ENCODE measurements around the gene ZNF428. TPM values are rescaled to one million over a fixed set of nuclear protein-coding genes. Genes with fewer than 3 reads are reported as not detected.

Gene ZNF428
- total RNA-seq, 4 donors from 2014 or later, result 15.4 to 26.7 (median 20.0) TPM

DNA sequence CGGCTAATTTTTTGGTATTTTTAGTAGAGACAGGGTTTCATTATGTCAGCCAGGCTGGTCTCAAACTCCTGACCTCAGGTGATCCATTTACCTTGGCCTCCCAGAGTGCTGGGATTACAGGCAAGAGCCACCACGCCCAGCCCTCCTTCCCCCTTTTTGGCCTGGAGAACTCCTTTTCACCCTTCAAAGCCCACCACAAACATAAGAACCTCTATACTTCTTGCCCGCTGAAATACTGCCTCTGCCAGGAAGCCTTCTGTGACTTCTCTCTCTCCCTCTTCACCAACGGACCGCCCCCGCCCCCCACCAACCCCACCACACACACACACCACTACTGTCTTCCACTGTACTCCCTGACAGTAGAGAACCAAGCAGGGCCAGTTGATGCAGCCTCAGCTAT, 2.5 kb downstream of the ZNF428 start:
- Histone ChIP-seq H3K36me3 (peaks cover 0 to 16% of the 10 kb centered on the region in 2 donors), H3K4me1 (peaks cover 8 to 19% of the 10 kb centered on the region in 2 donors), H3K27me3 (no peaks in the 10 kb centered on the region), H3K27ac (no peak overlapping the region), H3K4me3 (no peak overlapping the region), H3K9me3 (no peaks in the 10 kb centered on the region)
- DNase-seq (no peak), ATAC-seq (no peak)
- in situ Hi-C loops (cut with MboI; ENCODE audit: low sequenced_read_pairs in 4 of 4) (no loop called here), intact Hi-C loops (cut with DNase I; ENCODE audit: low total_unique reads) (loop anchor here (5.0 kb wide), 1 partner anchor 45 kb away; no protein-coding TSS in a partner anchor)
- TF ChIP-seq, protein P1, sequence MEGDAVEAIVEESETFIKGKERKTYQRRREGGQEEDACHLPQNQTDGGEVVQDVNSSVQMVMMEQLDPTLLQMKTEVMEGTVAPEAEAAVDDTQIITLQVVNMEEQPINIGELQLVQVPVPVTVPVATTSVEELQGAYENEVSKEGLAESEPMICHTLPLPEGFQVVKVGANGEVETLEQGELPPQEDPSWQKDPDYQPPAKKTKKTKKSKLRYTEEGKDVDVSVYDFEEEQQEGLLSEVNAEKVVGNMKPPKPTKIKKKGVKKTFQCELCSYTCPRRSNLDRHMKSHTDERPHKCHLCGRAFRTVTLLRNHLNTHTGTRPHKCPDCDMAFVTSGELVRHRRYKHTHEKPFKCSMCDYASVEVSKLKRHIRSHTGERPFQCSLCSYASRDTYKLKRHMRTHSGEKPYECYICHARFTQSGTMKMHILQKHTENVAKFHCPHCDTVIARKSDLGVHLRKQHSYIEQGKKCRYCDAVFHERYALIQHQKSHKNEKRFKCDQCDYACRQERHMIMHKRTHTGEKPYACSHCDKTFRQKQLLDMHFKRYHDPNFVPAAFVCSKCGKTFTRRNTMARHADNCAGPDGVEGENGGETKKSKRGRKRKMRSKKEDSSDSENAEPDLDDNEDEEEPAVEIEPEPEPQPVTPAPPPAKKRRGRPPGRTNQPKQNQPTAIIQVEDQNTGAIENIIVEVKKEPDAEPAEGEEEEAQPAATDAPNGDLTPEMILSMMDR (IDR thresholded peaks at IDR 0.05 in 4 of 5, conservative IDR thresholded peaks at IDR 0.05 in 1 of 5), result no peak
- TF ChIP-seq POLR2A (IDR thresholded peaks at IDR 0.05), result no peak

DNA sequence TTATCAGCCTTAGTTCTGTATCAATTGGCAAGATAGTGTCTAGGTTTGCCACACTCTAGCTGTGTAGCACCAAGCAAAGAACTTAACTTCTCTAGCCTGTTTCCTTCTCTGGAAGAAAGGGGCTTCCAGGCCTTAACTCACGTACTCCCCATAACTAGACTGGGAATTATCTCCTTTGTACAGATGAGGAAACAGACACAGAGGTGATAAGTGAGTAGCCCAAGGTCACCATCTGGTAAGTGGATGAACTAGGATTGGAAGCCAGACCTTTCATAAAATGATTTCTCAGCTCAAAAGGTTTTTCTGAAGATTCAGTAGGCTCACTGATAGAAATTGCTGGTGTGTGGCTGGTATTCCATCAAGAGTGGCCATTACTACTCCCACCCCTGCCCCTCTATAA, 3.1 kb downstream of the ZNF428 start:
- Histone ChIP-seq H3K4me1 (peaks cover 8 to 19% of the 10 kb centered on the region in 2 donors), H3K9me3 (no peaks in the 10 kb centered on the region), H3K27ac (no peak overlapping the region), H3K4me3 (no peak overlapping the region), H3K27me3 (no peaks in the 10 kb centered on the region), H3K36me3 (peaks cover 0 to 16% of the 10 kb centered on the region in 2 donors)
- no peak for ATAC-seq
- TF ChIP-seq POLR2A (IDR thresholded peaks at IDR 0.05), result no peak
- TF ChIP-seq, protein P1 (IDR thresholded peaks at IDR 0.05 in 4 of 5, conservative IDR thresholded peaks at IDR 0.05 in 1 of 5), result no peak
- DNase-seq, result no peak
- intact Hi-C loops (cut with DNase I; ENCODE audit: low total_unique reads) (loop anchor here (5.0 kb wide), 1 partner anchor 44 kb away; no protein-coding TSS in a partner anchor), in situ Hi-C loops (cut with MboI; ENCODE audit: low sequenced_read_pairs in 4 of 4) (no loop called here)

GRCh38 chr19:43612374-43612773, 7.1 kb downstream of the ZNF428 start:
- H3K4me1 ChIP-seq, result no peaks in the 10 kb centered on the region
- H3K9me3 ChIP-seq, result no peaks in the 10 kb centered on the region
- H3K36me3 ChIP-seq, result peaks cover 0 to 16% of the 10 kb centered on the region in 2 donors
- DNase-seq, result no peak
- no peak for ATAC-seq
- intact Hi-C loops (cut with DNase I; ENCODE audit: low total_unique reads) (no loop called here), in situ Hi-C loops (cut with MboI; ENCODE audit: low sequenced_read_pairs in 4 of 4) (no loop called here)
- no peak overlapping the region for H3K4me3 ChIP-seq
- TF ChIP-seq, protein P1 (IDR thresholded peaks at IDR 0.05 in 4 of 5, conservative IDR thresholded peaks at IDR 0.05 in 1 of 5), result no peak
- no peak for TF ChIP-seq POLR2A (IDR thresholded peaks at IDR 0.05)
- H3K27ac ChIP-seq, result no peak overlapping the region
- no peaks in the 10 kb centered on the region for H3K27me3 ChIP-seq

DNA sequence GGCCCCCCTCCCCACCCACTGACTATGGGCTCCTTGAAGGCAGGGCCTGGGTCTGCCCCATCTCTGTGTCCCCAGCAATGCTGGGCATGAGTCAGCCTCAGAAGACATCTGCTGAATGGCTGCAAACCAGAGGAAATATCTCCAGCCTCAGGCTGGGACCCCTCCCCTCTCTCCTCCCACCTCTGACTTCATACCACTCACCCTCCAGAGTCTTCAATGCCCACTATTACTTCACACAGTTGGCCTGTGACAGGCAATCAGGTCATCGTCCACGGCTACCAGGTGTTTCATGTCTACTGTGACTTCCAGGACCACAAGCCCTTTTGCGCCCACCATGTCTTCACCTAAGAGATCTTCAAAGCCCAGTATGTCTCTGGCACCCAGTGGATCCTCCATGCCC, 7.6 kb downstream of the ZNF428 start, which contains the start of gene SRRM5:
TSS of gene SRRM5 (plus strand) at position 301 of the 400 bp plus-strand sequence. CDS start at position 335, 34 bp downstream.
- H3K4me1 ChIP-seq, result no peaks in the 10 kb centered on the region
- TF ChIP-seq POLR2A (IDR thresholded peaks at IDR 0.05), result no peak
- TF ChIP-seq, protein P1 (IDR thresholded peaks at IDR 0.05 in 4 of 5, conservative IDR thresholded peaks at IDR 0.05 in 1 of 5), result no peak
- no peaks in the 10 kb centered on the region for H3K27me3 ChIP-seq
- intact Hi-C loops (cut with DNase I; ENCODE audit: low total_unique reads), result no loop called here
- DNase-seq (no peak), ATAC-seq (no peak)
- no peak within 1 kb of the TSS for H3K27ac ChIP-seq
- in situ Hi-C loops (cut with MboI; ENCODE audit: low sequenced_read_pairs in 4 of 4), result no loop called here
- H3K36me3 ChIP-seq, result peaks cover 0 to 16% of the 10 kb centered on the region in 2 donors
- H3K9me3 ChIP-seq, result no peaks in the 10 kb centered on the region
- H3K4me3 ChIP-seq, result no peak within 1 kb of the TSS

- in situ Hi-C loops (cut with MboI; ENCODE audit: low sequenced_read_pairs in 4 of 4) (no loop called here), intact Hi-C loops (cut with DNase I; ENCODE audit: low total_unique reads) (no loop called here)
- Histone ChIP-seq H3K4me1 (no peaks in the 10 kb centered on the region), H3K27me3 (no peaks in the 10 kb centered on the region), H3K36me3 (peaks cover 0 to 16% of the 10 kb centered on the region in 2 donors), H3K4me3 (no peak overlapping the region), H3K27ac (no peak overlapping the region), H3K9me3 (no peaks in the 10 kb centered on the region)
- TF ChIP-seq, protein P1 (IDR thresholded peaks at IDR 0.05 in 4 of 5, conservative IDR thresholded peaks at IDR 0.05 in 1 of 5), result no peak
- no peak for TF ChIP-seq POLR2A (IDR thresholded peaks at IDR 0.05)
- DNase-seq (no peak), ATAC-seq (no peak)
Measured at GRCh38 chr19:43610493-43610892, 8.9 kb downstream of the ZNF428 start.

Data from gastrocnemius medialis (tissue), 4 donors.